Measurements from ENCODE around the gene TSPAN15.

GRCh38 chr10:69428165-69428564 is 23.1 kb upstream of the TSPAN15 start:
- TF ChIP-seq, protein P1, sequence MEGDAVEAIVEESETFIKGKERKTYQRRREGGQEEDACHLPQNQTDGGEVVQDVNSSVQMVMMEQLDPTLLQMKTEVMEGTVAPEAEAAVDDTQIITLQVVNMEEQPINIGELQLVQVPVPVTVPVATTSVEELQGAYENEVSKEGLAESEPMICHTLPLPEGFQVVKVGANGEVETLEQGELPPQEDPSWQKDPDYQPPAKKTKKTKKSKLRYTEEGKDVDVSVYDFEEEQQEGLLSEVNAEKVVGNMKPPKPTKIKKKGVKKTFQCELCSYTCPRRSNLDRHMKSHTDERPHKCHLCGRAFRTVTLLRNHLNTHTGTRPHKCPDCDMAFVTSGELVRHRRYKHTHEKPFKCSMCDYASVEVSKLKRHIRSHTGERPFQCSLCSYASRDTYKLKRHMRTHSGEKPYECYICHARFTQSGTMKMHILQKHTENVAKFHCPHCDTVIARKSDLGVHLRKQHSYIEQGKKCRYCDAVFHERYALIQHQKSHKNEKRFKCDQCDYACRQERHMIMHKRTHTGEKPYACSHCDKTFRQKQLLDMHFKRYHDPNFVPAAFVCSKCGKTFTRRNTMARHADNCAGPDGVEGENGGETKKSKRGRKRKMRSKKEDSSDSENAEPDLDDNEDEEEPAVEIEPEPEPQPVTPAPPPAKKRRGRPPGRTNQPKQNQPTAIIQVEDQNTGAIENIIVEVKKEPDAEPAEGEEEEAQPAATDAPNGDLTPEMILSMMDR (conservative IDR thresholded peaks at IDR 0.05; ENCODE audit: low read length): no peak
- no peak for TF ChIP-seq EZH2phosphoT487 (IDR thresholded peaks at IDR 0.05; ENCODE audit: borderline replicate concordance)
